AG04449 (cell line): ENCODE data around the gene EPS8.
A peak's percentile ranks its signal among the peaks of the same experiment; 100 is the strongest.

Experiments used
- CTCF ChIA-PET: fragments of 350-600 bp; formaldehyde crosslinking; extraction: SDS; loops from one replicate; lab custom pipeline; 2021; ENCODE audit warnings: antibody characterized with exemption; lab: Yijun Ruan, JAX
- POLR2A ChIA-PET: fragments of 400-600, 350-600 bp; formaldehyde crosslinking; extraction: SDS; loops from one replicate; lab custom pipeline; 2020; ENCODE audit warnings: antibody characterized with exemption, inconsistent platforms; lab: Yijun Ruan, JAX
- DNase-seq: peaks from one replicate; pipeline ENCODE4 v3.0.0-alpha.2; 2010; ENCODE audit warnings: low read depth, low spot score
- H3K4me3 ChIP-seq: 2 replicates; pipeline ENCODE4 v1.5.1; 2011; ENCODE audit warnings: low read depth, mild to moderate bottlenecking, control low read depth, low read length
- CTCF ChIP-seq: IDR thresholded peaks from one replicate; pipeline ENCODE4 v1.5.1; 2011; ENCODE audit warnings: mild to moderate bottlenecking, moderate library complexity, low read length, control low read depth, inconsistent platforms; ENCODE audit not compliant: insufficient read depth; ENCODE audit errors: missing control alignments

The EPS8 gene

GRCh38 chr12:15818418-15818817, 29.2 kb upstream of the EPS8 start:
- no peak for TF ChIP-seq CTCF
- no peak overlapping the region for H3K4me3 ChIP-seq
- ChIA-PET POLR2A (no interaction called here), CTCF (no interaction called here)
- no peak for DNase-seq

- POLR2A ChIA-PET, result no interaction called here
Observed at GRCh38 chr12:15815730-15816129, 26.5 kb upstream of the EPS8 start.

DNA sequence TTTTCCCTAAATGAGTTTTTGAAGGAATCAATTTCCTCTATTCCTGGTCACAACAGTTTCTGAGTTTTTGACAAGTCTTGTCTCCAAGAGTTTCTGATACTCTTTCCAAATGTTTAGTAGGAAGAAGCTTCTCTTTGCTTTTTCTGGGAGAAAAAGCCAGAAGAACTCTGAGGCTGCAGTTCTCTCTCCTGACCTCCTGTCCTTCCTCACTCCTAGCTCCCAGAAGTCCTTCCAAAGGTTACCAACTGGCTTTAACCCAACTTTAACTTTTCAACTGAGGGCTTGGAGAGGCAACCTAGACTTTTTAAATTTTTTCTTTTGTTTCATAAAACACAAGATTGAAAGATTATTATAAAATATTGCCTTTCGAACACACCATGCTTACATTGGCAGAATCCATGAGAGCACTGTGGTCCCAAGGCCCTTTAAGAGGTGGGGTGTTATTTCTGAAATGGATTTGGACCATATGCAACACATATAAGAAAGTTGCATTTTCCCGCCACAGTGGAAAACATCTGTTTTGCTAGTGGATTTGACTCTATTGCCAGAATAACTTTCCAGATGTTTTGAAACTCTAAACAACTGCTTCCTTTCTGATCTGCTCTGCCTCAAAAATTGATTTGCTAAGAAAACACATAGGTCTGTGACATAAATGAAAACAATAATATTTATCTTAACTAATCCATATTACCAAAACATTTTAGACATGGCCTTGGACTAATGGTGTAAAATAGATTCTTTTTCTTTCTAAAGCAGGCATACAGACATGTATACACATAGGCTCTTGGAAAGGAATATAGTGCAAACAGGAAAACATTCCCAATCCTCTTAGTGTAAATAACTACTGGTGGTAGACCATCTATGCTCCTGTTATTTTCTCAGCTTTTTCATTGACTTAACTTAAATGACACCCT, 22.3 kb upstream of the EPS8 start:
- POLR2A ChIA-PET, result no interaction called here
- H3K4me3 ChIP-seq, result no peak overlapping the region
- no peak for DNase-seq
- CTCF ChIA-PET, result interaction anchor here (1.3 kb wide), 1 partner anchor 44 kb away, joined by 3 read pairs; no protein-coding TSS in a partner anchor
- TF ChIP-seq CTCF, result no peak

More at GRCh38 chr12:15815730-15816129, 26.5 kb upstream of the EPS8 start:
- H3K4me3 ChIP-seq, result no peak overlapping the region
- DNase-seq, result no peak
- TF ChIP-seq CTCF, result no peak
- CTCF ChIA-PET, result interaction anchor here (1.2 kb wide), 1 partner anchor 20 kb away, joined by 3 read pairs; no protein-coding TSS in a partner anchor

DNA sequence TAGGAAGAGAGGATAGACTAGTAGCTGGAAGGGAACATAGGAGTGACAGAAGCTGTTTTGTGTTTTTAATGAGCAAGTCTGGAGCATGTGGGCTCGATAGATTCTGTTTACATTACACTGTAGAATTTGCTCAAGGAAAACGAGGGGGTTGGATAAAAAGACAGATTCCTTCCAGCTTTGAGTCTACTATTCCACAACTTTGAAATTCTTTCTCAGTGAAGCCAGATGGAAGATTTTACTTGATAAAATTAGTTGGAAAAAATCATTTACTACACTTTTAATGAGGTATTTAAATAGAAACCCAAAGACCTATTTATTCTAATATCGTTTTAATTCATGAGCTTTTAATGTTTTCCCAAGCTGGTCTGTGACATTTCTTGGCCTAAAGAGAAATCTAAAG, 19.5 kb upstream of the EPS8 start:
- H3K4me3 ChIP-seq, result no peak overlapping the region
- peak; percentile 45 for DNase-seq
- POLR2A ChIA-PET, result interaction anchor here (0.6 to 1.1 kb wide), 2 partner anchors 19 to 126 kb away, joined by 3 to 11 read pairs; partner anchors contain the start of gene EPS8
- no peak for TF ChIP-seq CTCF
- CTCF ChIA-PET, result interaction anchor here (1.3 to 1.4 kb wide), 2 partner anchors 19 to 220 kb away, joined by 3 to 4 read pairs; partner anchors contain the start of gene EPS8

DNA sequence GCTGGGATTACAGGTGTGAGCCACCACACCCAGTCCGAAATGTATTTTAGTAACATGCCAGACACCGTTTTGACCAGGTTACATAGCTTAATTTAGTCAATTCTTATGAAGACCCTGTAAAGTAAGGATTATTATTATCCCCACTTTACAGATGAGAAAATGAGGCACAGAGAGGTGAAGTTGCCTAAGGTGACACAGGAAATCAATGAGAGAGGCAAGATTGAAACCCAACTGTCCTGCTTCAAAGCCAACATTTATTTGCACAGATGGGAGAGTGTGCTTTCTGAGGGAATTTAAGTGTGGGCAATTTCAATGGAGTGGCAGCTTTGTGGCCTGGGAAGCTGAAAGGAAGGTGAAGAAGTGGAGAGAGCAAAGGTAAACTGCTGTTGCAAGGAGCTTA, 19.1 kb upstream of the EPS8 start:
- ChIA-PET POLR2A (interaction anchor here (0.6 to 1.1 kb wide), 2 partner anchors 19 to 125 kb away, joined by 3 to 11 read pairs; partner anchors contain the start of gene EPS8), CTCF (interaction anchor here (1.2 to 1.4 kb wide), 2 partner anchors 10 to 18 kb away, joined by 3 to 4 read pairs; partner anchors contain the start of gene EPS8)
- H3K4me3 ChIP-seq, result no peak overlapping the region
- no peak for TF ChIP-seq CTCF
- DNase-seq, result no peak

GRCh38 chr12:15806826-15807225, 17.6 kb upstream of the EPS8 start:
- ChIA-PET POLR2A (no interaction called here), CTCF (no interaction called here)
- DNase-seq, result no peak
- TF ChIP-seq CTCF, result no peak
- no peak overlapping the region for H3K4me3 ChIP-seq
